Measurements from ENCODE around the gene PDLIM3. TPM values are rescaled to one million over a fixed set of nuclear protein-coding genes. Genes with fewer than 3 reads are reported as not detected.

Gene PDLIM3
- total and polyA plus RNA-seq, 8 donors, result 12.9 to 43.1 (median 14.9) TPM

DNA sequence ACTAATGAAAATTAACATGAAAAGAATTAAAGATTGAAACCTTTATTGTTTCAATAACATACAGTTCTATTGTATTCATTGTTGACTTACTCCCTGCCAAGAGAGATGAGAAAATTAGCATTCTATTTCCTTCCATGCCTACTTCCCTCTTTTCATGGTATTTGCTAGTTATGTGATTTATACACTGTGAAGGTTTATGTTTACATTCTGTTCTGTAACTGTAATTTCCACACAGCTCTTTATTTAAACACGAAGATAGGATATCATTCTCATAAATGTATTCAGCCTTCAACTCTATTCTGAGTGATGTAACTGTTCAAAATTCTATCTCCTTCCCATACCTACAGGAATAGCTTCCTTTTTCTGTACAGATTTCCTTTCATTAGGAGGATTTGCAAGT lies 70.4 kb downstream of the PDLIM3 start:
- Histone ChIP-seq H3K9me3 (no peaks in the 10 kb centered on the region), H3K27me3 (peaks cover 0 to 9% of the 10 kb centered on the region in 2 donors), H3K4me1 (no peaks in the 10 kb centered on the region), H3K27ac (no peak overlapping the region), H3K4me3 (no peak overlapping the region), H3K36me3 (no peaks in the 10 kb centered on the region)
- ATAC-seq (no peak), DNase-seq (no peak)
- TF ChIP-seq, protein P1, sequence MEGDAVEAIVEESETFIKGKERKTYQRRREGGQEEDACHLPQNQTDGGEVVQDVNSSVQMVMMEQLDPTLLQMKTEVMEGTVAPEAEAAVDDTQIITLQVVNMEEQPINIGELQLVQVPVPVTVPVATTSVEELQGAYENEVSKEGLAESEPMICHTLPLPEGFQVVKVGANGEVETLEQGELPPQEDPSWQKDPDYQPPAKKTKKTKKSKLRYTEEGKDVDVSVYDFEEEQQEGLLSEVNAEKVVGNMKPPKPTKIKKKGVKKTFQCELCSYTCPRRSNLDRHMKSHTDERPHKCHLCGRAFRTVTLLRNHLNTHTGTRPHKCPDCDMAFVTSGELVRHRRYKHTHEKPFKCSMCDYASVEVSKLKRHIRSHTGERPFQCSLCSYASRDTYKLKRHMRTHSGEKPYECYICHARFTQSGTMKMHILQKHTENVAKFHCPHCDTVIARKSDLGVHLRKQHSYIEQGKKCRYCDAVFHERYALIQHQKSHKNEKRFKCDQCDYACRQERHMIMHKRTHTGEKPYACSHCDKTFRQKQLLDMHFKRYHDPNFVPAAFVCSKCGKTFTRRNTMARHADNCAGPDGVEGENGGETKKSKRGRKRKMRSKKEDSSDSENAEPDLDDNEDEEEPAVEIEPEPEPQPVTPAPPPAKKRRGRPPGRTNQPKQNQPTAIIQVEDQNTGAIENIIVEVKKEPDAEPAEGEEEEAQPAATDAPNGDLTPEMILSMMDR (IDR thresholded peaks at IDR 0.05), result no peak
- intact Hi-C loops (cut with DNase I), result no loop called here

DNA sequence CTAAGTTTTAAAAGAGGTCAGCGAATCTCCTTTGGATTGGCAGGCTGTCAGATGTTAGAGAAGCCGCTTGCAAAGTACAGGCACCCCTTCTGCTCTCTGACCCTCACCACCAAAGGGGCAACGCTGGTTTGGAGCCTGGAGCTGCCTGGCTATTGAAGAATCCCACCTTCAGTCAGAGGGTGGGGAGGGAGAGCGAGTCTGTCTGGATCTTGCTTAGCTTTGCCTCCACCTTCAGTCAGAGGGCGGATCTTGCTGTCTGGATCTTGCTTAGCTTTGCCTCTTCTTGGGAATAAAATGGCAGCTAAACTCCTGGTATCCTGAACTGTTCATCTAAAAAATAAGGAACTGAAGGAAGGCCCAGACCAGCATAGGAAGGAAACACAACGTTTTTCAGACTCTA lies 71.1 kb downstream of the PDLIM3 start:
- no peaks in the 10 kb centered on the region for H3K36me3 ChIP-seq
- ATAC-seq (no peak), DNase-seq (no peak)
- intact Hi-C loops (cut with DNase I), result no loop called here
- peaks cover 0 to 2% of the 10 kb centered on the region in 2 donors for H3K27me3 ChIP-seq
- no peaks in the 10 kb centered on the region for H3K9me3 ChIP-seq
- TF ChIP-seq, protein P1 (IDR thresholded peaks at IDR 0.05), result no peak
- H3K4me1 ChIP-seq, result no peaks in the 10 kb centered on the region
- no peak overlapping the region for H3K4me3 ChIP-seq
- no peak overlapping the region for H3K27ac ChIP-seq

DNA sequence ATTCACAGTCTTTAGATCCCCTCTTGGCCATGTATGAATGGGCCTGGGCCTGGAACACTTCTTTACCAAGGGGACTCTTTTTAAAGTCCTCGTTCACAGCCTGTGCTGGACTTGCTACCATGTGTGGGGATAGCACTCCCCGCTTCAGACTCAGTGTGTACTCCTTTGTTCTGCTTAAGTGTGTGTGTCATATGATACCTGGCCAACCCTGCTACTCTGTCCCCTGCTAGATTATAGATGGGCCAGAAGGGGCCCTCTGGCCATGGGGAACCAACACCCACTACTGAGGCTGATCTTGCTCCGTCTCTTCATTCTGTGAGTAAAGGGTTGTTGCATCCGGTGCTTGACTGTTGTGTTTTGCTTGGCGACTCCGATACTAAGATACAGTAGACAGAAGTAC lies 71.8 kb downstream of the PDLIM3 start:
- intact Hi-C loops (cut with DNase I), result no loop called here

DNA sequence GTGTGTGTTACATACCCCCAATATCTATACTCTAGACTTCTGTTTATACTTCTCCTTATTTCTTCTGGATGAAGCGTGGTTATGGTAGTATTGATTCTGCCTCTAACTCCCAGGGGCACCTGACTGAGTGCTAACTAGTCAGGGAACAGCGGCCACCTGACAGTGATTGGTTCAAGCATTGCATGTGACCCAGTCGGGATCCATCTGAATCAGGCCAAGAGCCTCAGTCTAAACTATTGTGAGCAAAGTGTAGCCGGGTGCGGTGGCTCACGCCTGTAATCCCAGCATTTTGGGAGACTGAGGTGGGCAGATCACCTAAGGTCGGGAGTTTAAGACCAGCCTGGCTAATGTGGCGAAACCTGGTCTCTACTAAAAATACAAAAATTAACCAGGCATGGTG lies 73.7 kb downstream of the PDLIM3 start:
- Histone ChIP-seq H3K4me3 (no peak overlapping the region), H3K27me3 (no peaks in the 10 kb centered on the region), H3K9me3 (no peaks in the 10 kb centered on the region), H3K4me1 (no peaks in the 10 kb centered on the region), H3K27ac (no peak overlapping the region), H3K36me3 (no peaks in the 10 kb centered on the region)
- ATAC-seq (no peak), DNase-seq (no peak)
- intact Hi-C loops (cut with DNase I), result no loop called here
- TF ChIP-seq, protein P1 (IDR thresholded peaks at IDR 0.05), result no peak

More for the DNA sequence above, 71.8 kb downstream of the PDLIM3 start:
- no peaks in the 10 kb centered on the region for H3K27me3 ChIP-seq
- TF ChIP-seq, protein P1 (IDR thresholded peaks at IDR 0.05), result no peak
- ATAC-seq (no peak), DNase-seq (no peak)
- no peak overlapping the region for H3K27ac ChIP-seq
- no peaks in the 10 kb centered on the region for H3K36me3 ChIP-seq
- H3K4me3 ChIP-seq, result no peak overlapping the region
- H3K4me1 ChIP-seq, result no peaks in the 10 kb centered on the region
- H3K9me3 ChIP-seq, result no peaks in the 10 kb centered on the region

DNA sequence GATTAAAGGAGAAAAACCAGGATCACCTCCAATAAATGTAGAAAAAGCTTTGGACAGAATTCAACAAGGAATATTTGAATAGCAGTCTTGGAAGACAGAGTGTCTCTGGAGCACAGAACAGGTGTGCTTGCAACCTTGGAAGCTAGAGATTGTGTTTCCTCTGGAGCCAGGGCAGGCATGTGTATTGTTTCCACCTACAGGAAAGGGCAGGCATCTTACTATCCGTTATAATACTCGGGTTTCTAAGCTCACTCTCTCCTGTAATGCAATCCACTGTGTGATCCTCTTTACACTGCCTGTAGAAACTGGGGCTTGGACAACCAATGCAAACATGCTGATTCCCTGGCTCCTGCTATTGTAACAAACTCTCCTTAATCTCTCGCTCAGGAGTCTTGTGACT lies 78.2 kb downstream of the PDLIM3 start:
- no peaks in the 10 kb centered on the region for H3K36me3 ChIP-seq
- H3K27ac ChIP-seq, result no peak overlapping the region
- no peak overlapping the region for H3K4me3 ChIP-seq
- H3K9me3 ChIP-seq, result no peaks in the 10 kb centered on the region
- DNase-seq (no peak), ATAC-seq (no peak)
- intact Hi-C loops (cut with DNase I), result no loop called here
- TF ChIP-seq, protein P1 (IDR thresholded peaks at IDR 0.05), result no peak
- no peaks in the 10 kb centered on the region for H3K4me1 ChIP-seq
- H3K27me3 ChIP-seq, result no peaks in the 10 kb centered on the region

Data from left lung (tissue), 10 donors.